Measurements from ENCODE around the gene SIGLEC14. TPM values are rescaled to one million over a fixed set of nuclear protein-coding genes. Genes with fewer than 3 reads are reported as not detected.
"Not testable (repeated sequence)": the region's sequence is repeated elsewhere in the genome, so short reads cannot be mapped to it uniquely, and the experiment has no call there.

The SIGLEC14 gene, protein sequence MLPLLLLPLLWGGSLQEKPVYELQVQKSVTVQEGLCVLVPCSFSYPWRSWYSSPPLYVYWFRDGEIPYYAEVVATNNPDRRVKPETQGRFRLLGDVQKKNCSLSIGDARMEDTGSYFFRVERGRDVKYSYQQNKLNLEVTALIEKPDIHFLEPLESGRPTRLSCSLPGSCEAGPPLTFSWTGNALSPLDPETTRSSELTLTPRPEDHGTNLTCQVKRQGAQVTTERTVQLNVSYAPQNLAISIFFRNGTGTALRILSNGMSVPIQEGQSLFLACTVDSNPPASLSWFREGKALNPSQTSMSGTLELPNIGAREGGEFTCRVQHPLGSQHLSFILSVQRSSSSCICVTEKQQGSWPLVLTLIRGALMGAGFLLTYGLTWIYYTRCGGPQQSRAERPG
- not detected for total RNA-seq

DNA sequence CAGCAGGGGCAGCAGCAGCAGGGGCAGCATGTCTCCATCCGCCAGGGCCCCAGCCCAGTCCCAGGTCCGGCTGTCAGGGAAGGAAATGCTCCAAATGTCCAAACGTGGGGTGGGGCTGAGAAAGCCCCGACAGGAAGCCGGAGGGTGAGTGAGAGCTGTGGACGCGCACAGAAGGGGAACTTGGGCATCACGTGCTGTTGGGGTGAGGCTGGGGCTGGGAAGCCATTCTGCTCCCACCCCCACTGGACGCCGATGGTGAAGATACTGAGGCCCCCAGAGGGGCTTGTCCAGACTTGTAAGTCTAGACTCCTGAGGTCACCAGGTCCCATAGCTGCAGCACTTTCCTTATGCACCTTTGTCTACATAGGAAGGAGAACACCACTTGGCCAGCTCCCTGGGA, at the start of gene SIGLEC14:
SIGLEC14 (minus strand) TSS at position 96 of the 400 bp plus-strand sequence; CDS start at position 30, 66 bp downstream.
- DNase-seq: not testable (repeated sequence)

- no peak for DNase-seq
Observed at GRCh38 chr19:51695702-51696315, 49.2 kb upstream of the SIGLEC14 start.

GRCh38 chr19:51695088-51695487, 48.5 kb upstream of the SIGLEC14 start:
- DNase-seq: no peak

DNA sequence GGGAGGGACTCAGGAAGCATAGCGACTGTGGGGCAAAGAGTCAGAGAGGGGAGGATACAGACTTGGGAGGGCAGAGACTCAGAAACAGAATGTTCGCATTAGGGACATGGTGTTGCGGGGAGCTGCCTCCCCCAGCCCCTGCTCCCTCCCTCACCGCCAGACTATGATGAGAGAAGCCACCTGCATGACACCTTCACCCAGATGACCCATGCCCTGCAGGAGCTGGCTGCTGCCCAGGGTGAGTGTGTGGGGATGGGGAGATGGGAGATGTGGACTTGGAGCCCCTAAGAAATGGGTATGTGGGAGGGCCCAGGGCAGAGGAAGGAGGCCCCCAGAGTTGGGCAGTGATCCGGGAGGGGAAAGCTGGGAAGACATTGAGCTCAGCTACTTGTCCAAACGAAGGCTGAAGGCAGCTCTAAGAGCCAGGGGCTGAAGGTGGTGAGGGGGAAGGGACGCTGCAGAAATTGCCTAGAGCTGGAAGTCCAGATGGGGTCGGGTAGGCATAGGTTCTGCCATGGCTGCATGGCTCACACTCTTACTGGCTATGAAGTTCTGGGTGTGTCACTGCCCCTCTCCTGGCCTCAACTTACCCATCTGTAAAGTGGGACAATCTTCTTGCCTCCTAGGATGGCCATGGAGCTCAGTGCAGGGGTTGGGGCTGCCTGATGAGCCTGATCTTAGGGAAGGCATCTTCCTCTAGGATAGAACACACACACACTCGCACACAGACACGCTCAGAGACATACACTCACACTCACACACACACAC, 47.9 kb upstream of the SIGLEC14 start:
- DNase-seq: no peak

DNA sequence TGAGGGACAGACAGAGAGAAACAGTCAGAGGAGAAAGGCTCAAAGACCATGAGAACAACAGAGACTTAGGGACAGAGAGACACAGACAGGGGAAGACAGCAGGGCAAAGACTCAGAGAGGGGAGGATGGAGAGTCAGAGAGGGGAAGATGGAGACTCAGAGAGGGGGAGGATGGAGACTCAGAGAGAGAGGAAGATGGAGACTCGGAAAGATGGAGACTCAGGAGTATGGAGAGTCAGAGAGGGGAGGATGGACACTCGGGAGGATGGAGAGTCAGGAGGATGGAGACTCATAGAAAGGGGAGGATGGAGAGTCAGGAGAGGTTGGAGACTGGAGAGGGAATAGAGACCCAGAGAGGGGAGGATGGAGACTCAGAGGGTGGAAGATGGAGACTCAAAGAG, 47.2 kb upstream of the SIGLEC14 start:
- no peak for DNase-seq

- DNase-seq: no peak
Observed at GRCh38 chr19:51693260-51693659, 46.6 kb upstream of the SIGLEC14 start, which contains the start of gene SPACA6. Gene SPACA6 (plus strand): TSS chr19:51693330. CDS start chr19:51693527, 197 bp downstream.

- DNase-seq: no peak
Observed at GRCh38 chr19:51692468-51692867, 45.8 kb upstream of the SIGLEC14 start.

DNA sequence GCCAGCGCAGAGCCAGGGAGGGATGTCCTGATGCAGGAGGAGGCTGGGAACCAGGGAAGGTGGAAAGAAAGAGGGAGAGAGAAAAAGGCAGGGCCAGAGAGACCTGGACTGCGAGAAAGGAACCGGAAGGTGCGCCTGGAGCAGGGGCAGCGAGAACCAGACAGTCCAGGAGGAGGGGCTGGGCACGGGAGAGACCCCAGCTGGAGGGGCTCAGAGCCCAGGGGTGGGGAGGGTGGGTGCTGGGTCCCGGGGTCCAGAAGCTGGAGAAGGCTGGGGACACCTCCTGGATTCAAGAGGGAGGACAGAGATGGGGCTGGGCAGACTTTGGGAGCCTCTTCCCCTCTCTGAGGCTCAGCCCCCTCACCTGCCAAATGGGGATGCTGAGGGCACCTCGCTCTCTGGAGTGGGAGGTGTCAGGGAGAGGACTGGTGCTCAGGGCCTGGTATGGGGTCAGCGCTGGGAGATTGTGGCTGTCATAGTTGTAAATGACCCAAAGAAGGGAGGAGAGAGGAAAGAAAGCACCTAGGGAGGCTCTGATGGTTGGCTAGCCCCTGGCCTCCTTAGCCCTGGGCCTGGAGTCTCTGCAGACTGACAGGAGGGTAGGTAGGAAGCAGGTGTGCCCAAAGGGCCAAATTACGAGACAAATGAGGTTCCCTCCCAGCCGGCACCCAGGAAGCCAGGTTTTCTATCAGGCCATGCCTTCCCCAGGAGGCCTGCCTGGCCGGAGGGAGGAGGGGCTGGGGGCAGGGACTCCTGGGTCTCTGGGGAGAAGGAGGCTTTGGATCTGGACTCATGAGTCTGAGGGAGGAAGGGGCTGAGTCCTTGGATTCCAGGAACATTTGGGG, 45.2 kb upstream of the SIGLEC14 start:
- DNase-seq: no peak

DNA sequence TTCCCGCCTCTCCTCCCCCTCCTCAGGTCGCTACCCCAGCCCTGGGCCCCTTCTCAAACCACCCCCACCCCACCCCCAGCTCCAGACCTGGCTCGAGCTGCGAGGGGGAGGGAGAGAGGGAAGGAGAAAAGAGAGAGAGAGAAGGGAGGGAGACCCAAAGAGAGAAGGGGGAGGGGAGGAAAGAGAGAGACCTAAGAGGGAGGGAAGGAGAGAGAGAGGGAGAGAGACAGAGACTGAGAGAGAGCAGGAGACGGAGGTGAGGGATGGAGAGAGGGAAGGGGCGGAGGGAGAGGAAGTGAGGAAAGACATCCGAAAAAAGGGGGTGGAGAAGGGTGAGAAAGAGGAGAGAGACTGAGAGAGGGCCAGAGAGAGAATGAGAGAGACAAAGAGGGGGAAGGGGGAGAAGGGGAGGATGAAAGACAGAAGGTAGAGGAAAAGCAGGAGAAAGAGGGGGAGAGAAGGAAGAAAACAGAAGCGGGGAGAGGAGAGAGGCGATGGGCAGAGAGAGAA, 44.5 kb upstream of the SIGLEC14 start:
- DNase-seq: no peak

GRCh38 chr19:51690454-51691073, 43.9 kb upstream of the SIGLEC14 start:
- peak; percentile 60 for DNase-seq

DNA sequence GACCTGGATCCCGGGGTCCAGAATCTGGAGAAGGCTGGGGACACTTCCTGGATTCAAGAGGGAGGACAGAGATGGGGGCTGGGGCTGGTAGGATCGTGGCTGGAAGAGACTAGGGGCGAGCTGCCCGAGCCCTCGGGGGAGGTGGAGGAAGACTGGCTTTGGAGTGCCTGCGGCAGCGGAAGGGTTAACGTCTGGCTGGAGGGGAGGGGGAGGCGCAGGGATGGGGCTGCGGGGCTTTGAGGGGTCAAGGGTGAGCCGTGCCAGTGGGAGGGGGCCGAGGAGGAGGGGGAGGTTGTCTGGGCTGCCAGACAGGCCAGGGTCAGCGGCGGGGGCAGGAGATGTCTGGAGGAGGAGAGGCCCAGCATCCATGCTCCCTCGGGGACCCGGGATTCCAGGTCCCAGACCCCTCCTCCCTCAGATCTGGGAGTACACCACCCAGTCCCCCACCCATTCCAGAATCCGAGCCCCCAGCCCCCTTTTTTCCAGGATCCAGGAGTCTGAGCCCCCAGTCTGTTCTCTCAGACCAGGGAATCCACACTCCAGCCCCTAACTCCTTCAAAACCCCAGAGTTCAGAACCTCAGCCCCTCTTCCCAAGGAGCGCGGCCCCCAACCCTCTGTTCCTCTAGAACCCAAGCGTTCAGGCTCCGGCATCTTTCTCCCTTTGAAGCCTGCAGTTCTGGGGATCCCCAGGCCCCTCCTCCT, 43.3 kb upstream of the SIGLEC14 start:
- no peak for DNase-seq

DNA sequence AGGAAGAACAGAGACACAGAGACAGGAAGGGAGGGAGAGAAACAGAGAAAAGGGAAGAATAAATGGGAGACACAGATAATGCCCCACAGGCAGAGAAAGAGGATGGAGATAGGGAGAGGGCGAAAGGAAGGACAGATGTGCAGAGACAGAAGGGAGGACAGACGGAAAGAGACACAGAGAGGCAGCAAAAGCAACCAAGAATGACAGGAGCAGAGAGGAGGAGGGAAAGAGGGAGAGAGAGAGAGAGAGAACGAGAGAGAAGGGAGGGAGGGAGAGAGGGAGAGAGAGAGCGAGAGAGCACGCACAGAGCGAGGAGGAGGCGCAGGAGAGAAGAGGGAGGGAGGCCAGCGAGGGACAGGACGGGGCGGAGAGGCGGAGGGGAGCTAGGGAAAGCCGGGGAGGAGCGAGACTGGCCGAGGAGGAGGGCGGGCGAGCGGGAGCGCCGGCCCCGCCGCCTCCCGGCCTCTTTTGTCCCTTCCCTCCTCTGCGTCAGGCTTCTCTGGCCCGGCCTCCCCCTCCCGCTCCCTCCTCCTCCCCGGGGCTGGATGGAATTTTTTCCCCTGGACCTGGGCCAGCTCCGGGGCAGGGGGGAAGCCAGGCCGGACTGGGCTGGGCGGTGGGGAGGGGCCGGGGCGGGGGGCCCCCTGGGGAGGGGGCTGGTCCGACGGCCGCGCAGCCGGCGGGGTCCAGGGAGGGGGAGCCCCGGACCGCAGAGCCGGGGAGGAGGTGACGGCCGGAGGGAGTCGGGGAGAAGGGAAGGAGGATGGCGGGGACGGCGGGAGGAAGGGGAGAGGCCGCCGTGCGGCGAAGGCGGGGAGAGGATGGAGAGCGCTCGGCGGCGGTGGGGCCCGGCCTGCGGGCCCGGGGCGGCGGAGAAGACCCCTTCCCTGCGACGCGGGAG, 42.3 kb upstream of the SIGLEC14 start:
- DNase-seq: no peak

DNA sequence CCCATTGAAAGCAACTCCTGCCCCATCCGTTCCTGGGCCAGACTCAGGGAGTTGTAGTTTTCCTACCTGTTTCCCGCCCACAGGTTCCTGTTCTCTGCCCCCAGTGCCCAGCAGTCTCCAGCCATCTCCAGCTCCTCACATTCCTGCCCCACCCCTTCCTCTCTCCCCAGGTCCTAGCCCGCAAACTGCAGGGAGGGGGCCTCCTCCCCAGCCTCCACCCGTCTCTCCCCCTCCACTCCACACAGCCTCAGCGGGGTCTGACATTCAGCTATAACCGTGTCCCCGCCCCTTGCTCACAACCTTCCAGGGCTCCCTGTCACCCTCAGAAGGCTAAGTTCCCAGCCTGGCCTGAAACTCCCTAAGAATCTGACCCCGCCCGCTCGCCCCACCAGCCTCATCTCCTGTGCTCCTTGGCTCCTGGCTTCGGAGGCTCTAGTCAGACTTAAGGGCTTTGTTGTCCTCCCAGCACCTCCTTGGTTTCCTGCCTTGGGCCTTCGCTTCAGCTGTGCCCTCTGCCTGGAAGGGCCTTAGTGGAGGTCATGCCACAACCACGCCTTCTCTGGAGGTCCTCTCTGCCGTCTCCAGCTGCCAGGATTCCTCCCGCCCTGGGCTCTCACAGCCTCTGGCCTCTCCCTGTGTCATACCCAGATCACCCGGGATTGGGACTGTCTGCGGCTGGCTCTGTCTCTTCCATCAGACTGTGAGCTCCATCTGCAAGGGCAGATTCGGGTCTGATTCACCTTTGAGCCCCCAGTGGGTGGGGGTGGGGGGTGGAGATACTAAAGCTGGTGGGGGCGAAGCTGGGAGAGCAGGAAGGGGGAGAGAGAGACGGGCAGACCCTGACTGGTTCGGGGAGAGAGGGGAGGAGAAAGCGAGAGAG, 41.4 kb upstream of the SIGLEC14 start:
- DNase-seq: no peak

GRCh38 chr19:51686171-51686570, 39.5 kb upstream of the SIGLEC14 start:
- DNase-seq: no peak

- no peak for DNase-seq
Observed at GRCh38 chr19:51681286-51681941, 34.8 kb upstream of the SIGLEC14 start.

DNA sequence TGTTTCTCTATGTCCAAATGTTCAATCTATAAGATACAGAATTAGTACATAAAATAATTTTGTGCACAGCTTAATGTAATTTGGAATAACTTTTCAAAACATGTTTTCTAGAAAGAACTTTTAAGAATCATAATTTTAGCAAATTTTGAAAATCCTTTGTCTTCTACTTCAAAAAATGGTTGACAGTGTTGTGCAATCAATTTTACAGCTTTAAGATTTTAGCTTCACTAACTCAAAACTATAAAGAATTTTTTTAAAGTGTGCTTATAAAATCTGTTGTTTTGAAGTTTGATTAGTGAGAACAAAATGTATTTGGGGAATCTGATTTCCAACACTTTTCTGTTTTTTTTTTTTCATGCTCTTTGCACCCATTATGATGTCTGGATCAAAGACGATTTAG, 33.8 kb upstream of the SIGLEC14 start:
- no peak for DNase-seq

- DNase-seq: no peak
Observed at GRCh38 chr19:51676566-51677083, 30.0 kb upstream of the SIGLEC14 start.

GRCh38 chr19:51675911-51676565, 29.4 kb upstream of the SIGLEC14 start:
- DNase-seq: not testable (repeated sequence)

Measured in effector CD4-positive, alpha-beta T cell (primary cell).